22Rv1 (cell line): Measurements from ENCODE around the gene CIAO2B.

Source experiments
- CTCF ChIP-seq: fragments of 450-650 bp; IDR thresholded peaks from 2 replicates; pipeline ENCODE4 v1.5.1; 2017; ENCODE audit warnings: mild to moderate bottlenecking
- ZFX ChIP-seq: fragments of 450-650 bp; IDR thresholded peaks from 2 replicates; pipeline ENCODE4 v1.6.1; 2017; ENCODE audit warnings: antibody characterized with exemption, borderline replicate concordance

GRCh38 chr16:66920299-66920590, 14.0 kb downstream of the CIAO2B start:
- no peak for TF ChIP-seq CTCF
- no peak for TF ChIP-seq ZFX
